ENCODE data around the gene GRAMD1B.

Gene GRAMD1B

DNA sequence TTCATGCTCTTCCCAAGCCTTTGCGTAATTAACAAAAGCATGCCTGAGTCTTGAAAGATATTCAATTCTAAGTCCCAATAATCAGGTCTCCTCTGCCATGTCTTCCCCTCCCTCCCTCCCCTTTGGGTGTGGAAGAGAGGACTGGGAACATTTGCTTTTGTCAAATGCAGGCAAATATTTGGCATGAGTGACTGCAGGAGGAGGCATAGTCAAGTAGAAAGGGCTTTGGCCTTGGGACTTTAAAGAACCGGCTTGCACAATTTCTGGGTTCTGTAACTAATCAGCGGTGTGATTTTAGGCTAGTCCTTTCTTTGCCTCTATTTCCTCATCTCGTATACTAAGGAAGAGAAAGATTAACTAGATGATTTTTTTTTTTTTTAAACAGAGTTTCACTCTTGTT is 164.9 kb downstream of the GRAMD1B start:
- H3K27me3 ChIP-seq = no peaks in the 10 kb centered on the region
- no peak overlapping the region for H3K4me3 ChIP-seq (ENCODE audit: low read depth in 1 of 2, low read length in 1 of 2)
- H3K36me3 ChIP-seq = peaks cover 86% of the 10 kb centered on the region
- TF ChIP-seq, protein P1, sequence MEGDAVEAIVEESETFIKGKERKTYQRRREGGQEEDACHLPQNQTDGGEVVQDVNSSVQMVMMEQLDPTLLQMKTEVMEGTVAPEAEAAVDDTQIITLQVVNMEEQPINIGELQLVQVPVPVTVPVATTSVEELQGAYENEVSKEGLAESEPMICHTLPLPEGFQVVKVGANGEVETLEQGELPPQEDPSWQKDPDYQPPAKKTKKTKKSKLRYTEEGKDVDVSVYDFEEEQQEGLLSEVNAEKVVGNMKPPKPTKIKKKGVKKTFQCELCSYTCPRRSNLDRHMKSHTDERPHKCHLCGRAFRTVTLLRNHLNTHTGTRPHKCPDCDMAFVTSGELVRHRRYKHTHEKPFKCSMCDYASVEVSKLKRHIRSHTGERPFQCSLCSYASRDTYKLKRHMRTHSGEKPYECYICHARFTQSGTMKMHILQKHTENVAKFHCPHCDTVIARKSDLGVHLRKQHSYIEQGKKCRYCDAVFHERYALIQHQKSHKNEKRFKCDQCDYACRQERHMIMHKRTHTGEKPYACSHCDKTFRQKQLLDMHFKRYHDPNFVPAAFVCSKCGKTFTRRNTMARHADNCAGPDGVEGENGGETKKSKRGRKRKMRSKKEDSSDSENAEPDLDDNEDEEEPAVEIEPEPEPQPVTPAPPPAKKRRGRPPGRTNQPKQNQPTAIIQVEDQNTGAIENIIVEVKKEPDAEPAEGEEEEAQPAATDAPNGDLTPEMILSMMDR (IDR thresholded peaks at IDR 0.05) = no peak
- H3K27ac ChIP-seq = no peak overlapping the region
- no peaks in the 10 kb centered on the region for H3K9me3 ChIP-seq
- H3K4me1 ChIP-seq (ENCODE audit: control insufficient read depth in 1 of 2, insufficient read depth in 1 of 2, low read depth in 1 of 2, low read length in 1 of 2) = no peaks in the 10 kb centered on the region

DNA sequence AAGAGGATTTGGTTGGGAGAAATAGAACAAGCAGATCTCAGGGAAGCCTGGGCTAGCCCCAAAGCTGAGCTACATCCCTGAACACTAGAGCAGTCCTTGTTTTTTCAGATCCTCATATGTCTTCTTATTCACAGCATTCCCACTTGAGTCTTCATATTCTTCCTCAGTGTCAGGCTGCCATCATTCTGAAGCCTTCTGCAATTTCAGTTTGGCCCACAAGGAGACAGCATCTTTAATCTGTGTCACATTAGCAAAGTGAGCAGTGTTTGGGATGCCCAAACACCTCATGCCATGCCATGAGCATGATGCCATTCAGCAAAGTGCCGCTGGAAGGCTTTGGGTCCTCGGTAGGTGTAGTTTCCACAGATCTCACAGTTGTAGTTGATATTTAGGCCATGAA is 167.8 kb downstream of the GRAMD1B start:
- Histone ChIP-seq H3K4me1 (ENCODE audit: control insufficient read depth in 1 of 2, insufficient read depth in 1 of 2, low read depth in 1 of 2, low read length in 1 of 2) (no peaks in the 10 kb centered on the region), H3K4me3 (ENCODE audit: low read depth in 1 of 2, low read length in 1 of 2) (no peak overlapping the region), H3K36me3 (peaks cover 89% of the 10 kb centered on the region), H3K27ac (no peak overlapping the region), H3K9me3 (no peaks in the 10 kb centered on the region), H3K27me3 (no peaks in the 10 kb centered on the region)
- TF ChIP-seq, protein P1 (IDR thresholded peaks at IDR 0.05) = no peak

DNA sequence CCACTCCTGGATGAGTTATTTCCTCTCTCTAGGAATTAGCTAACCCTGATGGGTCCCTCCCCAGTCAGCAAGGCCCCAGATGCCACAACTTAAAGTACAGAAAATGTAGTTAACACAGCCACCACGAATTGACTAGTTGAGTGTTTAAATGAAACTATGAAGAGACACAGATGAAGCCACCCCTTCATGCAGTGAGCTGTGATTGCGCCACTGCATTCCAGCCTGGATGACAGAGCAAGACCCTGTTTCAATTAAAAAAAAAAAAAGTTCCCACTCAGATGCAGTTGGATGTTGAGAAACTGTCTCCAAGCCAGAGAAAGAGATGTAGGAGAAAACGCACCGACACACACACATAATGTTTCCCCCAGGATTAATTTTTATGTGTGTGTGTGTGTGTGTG is 171.1 kb downstream of the GRAMD1B start:
- H3K9me3 ChIP-seq = no peaks in the 10 kb centered on the region
- TF ChIP-seq, protein P1 (IDR thresholded peaks at IDR 0.05) = no peak
- H3K27me3 ChIP-seq = no peaks in the 10 kb centered on the region
- H3K36me3 ChIP-seq = peaks cover 91% of the 10 kb centered on the region
- H3K4me3 ChIP-seq (ENCODE audit: low read depth in 1 of 2, low read length in 1 of 2) = no peak overlapping the region
- H3K4me1 ChIP-seq (ENCODE audit: control insufficient read depth in 1 of 2, insufficient read depth in 1 of 2, low read depth in 1 of 2, low read length in 1 of 2) = no peaks in the 10 kb centered on the region
- H3K27ac ChIP-seq = no peak overlapping the region

DNA sequence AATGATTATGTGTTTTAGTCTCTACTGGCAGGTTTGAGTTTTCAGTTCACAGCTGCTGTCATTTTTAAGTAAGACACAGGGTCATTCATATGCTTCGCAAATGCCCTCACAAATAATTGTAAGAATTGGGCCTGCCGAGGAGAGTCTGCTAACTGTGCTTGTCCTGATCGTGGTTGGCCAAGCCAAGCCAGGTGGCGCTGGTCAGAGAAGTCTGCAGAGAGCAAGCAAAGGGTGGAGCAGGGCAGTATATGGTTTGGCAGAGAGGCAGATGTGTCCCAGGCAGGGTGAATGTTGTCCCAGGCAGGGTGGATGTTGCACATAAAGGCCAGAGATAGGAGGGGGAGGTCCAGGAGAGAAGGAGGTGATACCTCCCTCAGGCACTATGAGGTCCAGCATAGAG is 171.7 kb downstream of the GRAMD1B start:
- H3K4me1 ChIP-seq (ENCODE audit: control insufficient read depth in 1 of 2, insufficient read depth in 1 of 2, low read depth in 1 of 2, low read length in 1 of 2) = no peaks in the 10 kb centered on the region
- no peaks in the 10 kb centered on the region for H3K27me3 ChIP-seq
- H3K9me3 ChIP-seq = no peaks in the 10 kb centered on the region
- peaks cover 91% of the 10 kb centered on the region for H3K36me3 ChIP-seq
- H3K27ac ChIP-seq = no peak overlapping the region
- H3K4me3 ChIP-seq (ENCODE audit: low read depth in 1 of 2, low read length in 1 of 2) = no peak overlapping the region
- TF ChIP-seq, protein P1 (IDR thresholded peaks at IDR 0.05) = no peak

DNA sequence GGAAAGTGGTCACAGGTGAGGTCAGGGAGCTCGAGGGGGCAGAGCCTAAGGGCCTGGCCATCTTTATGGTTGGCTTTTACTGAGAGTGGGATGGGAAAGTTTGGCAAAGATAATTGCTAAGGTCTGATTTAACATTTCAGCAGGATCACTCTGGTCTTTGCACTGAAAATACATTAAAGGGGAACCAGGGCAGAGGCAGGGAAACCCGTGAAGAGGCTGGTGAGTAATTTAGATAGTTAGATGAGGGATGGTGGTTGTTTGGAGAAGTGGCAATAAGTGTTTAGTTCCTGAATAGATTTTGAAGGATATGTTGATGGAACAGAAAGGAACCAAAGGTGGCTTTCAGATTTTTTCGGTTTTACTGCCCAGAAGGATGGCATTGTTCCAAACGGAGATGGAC is 173.6 kb downstream of the GRAMD1B start:
- no peak overlapping the region for H3K4me3 ChIP-seq (ENCODE audit: low read depth in 1 of 2, low read length in 1 of 2)
- H3K27ac ChIP-seq = no peak overlapping the region
- TF ChIP-seq, protein P1 (IDR thresholded peaks at IDR 0.05) = no peak
- H3K36me3 ChIP-seq = peaks cover 94% of the 10 kb centered on the region
- H3K9me3 ChIP-seq = no peaks in the 10 kb centered on the region
- H3K27me3 ChIP-seq = no peaks in the 10 kb centered on the region
- H3K4me1 ChIP-seq (ENCODE audit: control insufficient read depth in 1 of 2, insufficient read depth in 1 of 2, low read depth in 1 of 2, low read length in 1 of 2) = no peaks in the 10 kb centered on the region

DNA sequence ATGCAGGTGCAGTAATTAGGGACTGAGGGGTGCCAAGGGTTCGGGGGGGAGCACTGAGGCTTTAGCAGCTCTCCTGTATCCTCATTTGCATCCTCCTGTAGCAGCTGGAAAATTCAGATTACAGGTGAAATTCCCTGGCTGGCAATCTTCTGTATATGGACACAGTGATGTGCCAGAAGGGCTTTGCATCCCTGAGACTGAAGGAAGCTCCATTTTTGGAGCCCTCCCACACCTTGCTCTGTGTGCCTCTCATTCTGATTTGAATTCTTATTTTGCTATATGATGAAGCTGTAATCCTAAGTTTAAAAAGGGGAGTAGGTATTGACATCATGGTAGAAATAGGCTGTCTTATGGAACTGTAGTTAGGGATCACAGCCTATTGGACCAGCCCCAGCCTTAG is 177.7 kb downstream of the GRAMD1B start:
- Histone ChIP-seq H3K9me3 (no peaks in the 10 kb centered on the region), H3K36me3 (peaks cover 100% of the 10 kb centered on the region), H3K27me3 (no peaks in the 10 kb centered on the region), H3K27ac (no peak overlapping the region), H3K4me3 (ENCODE audit: low read depth in 1 of 2, low read length in 1 of 2) (no peak overlapping the region), H3K4me1 (ENCODE audit: control insufficient read depth in 1 of 2, insufficient read depth in 1 of 2, low read depth in 1 of 2, low read length in 1 of 2) (no peaks in the 10 kb centered on the region)
- TF ChIP-seq, protein P1 (IDR thresholded peaks at IDR 0.05) = no peak

Data from neutrophil (primary cell).